Stimulated activated CD4-positive, alpha-beta T cell treated with anti-CD3 and anti-CD28 coated beads, Interleukin-4, amount 100 ng/mL, for 24 hours (primary cell): ENCODE measurements around the gene LSP1.

ENCODE experiments used
- DNase-seq: peaks from one replicate; pipeline ENCODE4 v3.0.0-alpha.2; 2020

Gene LSP1

DNA sequence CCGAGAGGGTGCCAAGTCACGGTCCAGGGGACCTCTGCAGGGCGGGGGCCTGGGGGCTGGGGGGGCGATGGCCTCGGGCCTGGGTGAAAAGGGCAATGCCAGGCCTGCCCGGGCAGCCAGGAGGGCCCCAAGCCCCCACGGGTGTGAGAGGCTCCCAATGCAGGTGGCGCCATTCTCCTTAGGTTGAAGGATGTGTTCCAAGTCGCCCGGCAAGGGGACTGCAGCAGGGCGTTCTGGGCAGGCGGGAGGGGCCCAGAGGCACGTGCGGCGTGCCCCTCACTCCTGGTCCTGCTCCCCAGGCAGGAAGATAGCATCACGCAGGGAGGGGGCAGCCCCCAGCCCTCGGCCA is 14.8 kb upstream of the LSP1 start:
- DNase-seq: no peak

DNA sequence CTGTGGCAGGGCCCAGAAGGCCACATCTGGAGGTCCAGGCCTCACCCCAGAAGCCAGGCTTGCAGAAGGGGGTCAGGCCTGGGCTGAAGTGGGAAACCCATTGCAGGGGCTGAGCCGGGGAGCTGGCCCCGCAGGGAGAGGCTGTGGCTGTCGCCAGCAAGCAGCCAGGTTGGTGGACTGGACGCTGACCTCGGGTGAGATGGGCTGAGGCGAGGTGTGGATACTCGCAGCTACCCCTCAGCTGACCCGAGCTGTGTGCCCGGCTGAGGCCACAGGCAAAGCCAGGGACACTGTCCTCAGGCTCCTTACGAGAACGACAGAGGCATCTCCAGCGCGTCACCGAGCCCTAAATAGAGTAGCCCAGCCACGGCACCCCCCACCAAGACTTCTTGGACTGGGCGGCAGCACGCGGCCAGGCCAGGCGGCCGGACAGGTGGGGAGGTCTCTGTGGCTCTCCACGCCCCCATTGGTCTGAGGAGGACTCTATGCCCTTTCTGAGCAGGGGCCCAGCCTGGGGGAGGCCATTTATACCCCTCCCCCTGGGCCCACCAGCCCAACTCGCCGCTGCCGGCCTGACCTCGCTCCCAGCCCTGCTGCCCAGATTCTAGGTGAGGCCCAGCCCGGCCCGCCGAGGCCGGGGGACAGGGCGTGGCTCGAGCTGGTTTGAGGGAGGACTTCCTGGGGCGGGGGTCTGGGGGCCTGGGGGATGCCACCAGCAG is 14.3 kb upstream of the LSP1 start, which contains the start of gene TNNI2:
TSS of gene TNNI2 (plus strand) at position 556 of the 719 bp plus-strand sequence. CDS start 716 bp downstream, outside the sequence.
- DNase-seq: no peak

DNA sequence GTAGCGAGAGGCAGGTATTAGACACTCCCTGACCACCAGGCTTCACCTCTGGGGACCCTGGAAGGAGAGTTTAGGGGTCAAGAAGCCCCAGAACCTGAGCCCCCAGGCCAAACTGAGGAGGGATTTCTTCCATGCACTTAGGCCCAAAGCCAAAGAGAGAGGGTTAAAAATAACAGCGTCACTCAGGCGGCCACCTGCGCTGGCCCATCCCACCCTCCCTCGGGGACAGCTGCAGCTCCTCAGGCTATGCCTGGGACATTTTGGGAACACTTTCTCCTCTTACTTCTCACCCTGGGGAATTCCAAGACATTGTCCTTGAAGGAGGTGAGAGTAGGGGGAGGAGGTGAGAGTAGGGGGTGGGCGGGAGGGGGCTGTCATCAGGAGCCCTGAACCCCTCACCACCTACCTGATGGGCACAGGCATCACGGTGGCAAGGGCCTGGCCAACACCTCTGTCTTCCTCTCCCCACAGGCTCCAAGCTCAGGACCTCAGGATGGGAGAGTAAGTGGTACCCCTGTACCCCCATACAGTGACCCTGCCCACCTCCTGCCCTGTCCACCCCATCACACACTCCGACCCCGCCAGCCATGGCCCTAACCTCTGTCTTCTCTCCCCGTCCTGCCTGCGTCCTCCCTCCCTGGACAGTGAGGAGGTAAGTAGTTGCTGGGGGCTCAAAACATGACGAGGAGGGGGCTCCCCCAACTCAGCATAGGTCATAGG is 13.5 kb upstream of the LSP1 start:
- no peak for DNase-seq

DNA sequence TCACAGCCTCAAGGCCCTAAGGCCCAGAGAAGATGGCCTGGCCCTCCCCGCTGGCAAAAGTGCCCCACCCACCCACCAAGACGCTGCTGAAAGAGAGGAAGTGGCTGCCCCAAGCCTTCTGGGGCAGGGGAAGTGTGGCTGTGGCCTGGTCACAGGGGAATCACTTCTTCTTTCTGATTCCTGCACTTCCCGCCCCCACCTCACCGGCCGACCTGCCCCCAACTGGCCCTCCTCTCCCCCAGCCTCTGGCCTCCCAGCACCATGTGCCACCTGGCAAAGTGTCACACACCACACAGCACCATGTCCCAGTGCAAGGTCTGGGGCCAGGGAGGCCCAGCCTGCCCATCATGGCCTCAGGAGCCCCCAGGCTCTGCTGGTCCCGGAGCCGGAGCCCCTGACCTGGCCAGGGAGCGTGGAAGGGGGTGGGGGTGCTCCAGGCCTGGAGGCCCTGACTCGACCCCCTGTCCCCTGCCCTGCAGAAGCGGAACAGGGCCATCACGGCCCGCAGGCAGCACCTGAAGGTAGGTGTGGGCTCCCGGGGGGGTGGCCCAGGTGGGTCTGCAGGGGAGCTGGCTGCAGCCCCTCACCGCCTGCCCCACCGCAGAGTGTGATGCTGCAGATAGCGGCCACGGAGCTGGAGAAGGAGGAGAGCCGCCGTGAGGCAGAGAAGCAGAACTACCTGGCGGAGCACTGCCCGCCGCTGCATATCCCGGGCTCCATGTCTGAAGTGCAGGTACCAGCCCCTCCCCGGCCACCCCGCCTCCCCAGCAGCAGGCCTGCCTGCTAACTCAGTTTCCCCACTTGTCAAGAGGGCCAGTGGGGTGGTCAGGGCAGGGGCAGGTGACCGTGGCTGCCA is 12.7 kb upstream of the LSP1 start:
- no peak for DNase-seq

DNA sequence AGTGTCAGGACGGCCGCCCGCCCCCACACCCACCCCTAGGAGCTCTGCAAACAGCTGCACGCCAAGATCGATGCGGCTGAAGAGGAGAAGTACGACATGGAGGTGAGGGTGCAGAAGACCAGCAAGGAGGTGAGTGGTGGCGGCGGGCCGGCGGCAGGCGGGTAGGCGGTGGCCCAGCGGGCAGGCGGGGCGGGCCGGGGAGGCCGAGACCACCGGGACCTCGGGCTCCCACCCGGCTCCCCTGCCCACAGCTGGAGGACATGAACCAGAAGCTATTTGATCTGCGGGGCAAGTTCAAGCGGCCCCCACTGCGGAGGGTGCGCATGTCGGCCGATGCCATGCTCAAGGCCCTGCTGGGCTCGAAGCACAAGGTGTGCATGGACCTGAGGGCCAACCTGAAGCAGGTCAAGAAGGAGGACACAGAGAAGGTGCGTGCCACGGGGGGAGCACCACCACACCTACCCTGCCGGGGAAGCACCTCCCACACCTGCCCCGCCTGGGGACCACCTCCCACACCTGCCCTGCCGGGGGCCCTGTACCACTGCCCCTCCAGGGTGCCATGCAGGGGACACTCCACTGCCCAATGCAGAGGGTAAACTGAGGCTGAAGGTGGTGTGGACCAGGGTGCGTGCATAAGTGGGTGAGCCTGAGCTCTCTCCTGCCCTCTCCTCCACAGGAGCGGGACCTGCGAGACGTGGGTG is 12.0 kb upstream of the LSP1 start:
- no peak for DNase-seq

DNA sequence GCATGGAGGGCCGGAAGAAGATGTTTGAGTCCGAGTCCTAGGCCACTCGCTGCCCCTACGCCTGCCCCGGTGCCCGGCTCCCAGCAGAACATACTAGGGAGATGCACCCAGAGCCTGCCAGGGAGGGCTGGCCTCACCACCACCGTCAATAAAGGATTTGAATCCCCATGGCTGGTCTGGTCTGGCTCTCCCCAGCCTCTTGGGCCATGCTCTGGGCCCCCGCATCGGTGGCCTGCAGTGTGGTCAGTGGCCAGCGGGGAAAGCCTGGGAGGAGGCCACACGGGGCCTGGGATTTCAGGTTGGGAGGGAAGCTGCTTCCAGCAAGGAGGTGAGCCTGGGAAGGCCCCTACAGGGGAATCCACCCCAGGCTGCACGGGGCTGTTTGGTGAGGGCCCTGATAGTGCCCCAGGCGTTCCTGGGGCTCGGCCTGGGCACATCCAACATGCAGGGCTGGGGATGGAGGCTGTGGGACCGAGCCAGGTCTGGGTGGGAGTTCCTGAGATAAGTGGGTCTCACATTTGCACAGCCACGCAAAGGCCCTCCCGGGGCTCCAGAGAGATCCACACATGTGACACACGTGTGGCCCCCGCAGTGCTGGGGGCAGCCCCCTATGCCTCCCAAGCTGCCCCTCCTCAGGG is 11.3 kb upstream of the LSP1 start:
- no peak for DNase-seq

DNA sequence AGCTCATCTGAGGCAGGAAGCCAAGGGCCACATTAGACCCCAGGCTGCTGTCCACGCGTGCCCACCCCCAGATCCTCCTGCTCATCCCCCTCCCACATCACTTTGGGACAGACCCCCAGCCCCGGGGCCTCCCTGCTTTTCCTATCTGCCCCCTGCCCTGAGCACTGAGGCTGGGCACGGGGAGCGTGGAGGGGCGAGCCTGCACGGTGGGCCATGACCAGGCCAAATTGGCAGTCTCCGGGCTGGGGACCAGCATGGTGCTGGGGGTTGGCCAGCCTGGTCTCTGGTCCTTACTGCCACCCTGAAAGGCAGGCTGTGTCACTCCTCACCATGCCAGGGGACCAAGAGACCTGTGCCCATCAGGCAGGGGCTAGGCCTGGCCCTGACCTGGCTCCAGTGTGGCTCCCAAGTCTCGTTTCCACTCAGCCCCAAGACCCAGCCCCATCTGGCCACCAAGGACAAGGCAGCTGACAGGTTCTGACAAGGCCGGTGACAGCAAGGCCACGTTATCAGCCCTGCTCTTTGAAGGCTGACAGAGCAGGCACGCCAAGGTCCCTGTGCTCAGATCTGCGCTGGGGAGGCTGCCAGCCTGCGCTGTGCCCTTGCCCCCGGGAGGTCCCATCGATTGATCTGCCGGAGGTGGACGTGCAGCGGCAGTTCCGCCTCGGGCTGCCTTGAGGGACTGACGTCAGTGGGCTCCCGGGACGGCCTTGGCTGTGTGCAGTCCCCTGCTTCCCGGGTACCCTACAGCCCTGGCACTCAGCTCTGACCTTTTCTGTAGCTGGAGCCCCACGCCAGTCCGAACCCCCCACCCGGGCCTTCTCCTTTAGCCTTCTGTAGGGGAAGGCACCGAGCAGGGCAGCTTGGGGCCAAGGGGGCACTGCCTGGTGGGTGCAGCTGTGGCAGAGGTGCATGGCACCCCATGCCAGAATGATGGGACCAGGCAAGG is 10.5 kb upstream of the LSP1 start:
- no peak for DNase-seq

DNA sequence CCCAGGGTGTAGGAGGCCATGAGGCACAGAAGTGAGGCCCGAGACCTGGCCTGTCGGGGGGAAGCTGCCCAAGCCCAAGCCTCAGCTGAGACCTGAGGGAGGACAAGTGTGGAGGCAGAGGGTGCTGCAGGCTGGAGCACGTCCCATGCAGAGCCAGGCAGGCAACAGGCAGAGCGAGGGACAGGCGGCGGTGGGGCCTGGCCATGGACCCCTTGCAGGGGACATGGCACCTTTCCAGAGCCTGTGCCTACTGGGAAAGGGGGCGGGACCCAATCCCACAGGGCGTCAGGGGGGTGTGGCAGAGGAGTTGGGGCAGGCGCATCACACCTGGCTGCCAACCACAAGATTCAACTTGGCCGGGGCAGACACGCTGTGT is 9.8 kb upstream of the LSP1 start:
- DNase-seq: no peak

DNA sequence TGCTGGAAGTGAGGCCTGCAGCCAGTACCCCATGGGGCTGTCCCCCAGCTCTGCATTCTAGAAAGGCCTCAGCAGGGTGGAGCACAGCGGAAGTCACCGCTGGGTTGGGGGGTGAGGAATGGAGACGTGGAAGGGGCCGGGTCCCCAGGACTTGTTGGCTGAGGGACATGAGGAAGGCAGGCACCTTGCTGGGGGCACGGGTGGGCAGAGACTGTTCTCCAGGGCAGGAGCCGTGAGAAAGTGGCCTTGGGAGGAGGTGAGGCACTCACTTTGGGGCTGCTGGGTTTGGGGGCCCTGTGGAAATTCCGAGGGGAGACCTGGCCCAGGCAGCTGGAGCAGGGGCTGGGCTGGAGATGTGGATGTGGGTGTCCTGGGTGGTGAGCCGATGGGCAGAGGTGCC is 9.1 kb upstream of the LSP1 start:
- DNase-seq: no peak

DNA sequence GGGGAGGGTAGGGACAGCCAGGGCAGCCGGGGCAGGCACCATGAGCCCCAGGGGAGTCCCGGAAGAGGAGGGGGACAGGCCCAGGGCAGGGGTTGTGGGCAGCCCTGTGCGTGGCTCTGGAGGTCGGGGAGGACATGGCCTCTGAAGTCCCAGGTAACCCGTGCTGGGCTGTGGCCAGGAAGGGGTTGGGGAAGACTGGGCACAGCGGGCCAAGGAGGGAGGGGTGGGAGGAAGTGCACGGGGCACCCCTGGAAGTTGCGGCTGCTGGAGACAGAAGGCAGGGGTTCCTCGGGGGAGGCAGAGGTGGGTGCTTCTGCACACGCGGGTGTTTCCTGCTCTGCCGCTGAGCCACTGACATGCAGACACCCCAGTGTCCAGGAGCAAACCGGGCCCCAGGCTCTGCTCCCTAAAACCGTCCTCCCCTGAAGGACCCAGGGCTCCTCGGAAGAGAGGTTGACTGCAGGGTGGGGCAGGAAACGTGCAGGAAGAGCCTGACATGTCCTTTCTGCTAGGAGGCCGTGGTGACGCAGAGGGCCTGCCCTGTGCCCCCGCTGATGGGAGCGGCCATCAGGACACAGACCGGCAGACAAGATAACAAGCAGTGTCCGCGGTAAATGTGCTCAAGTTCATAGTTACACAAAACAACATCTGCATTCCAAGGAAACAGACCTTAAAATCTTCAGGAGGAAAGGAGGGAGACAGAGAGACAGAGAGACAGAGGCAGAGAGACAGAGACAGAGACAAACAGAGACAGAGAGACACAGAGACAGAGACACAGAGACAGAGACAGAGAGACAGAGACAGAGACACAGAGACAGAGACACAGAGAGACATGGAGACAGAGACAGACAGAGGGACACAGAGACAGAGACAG is 8.4 kb upstream of the LSP1 start:
- peak; percentile 41 for DNase-seq

DNA sequence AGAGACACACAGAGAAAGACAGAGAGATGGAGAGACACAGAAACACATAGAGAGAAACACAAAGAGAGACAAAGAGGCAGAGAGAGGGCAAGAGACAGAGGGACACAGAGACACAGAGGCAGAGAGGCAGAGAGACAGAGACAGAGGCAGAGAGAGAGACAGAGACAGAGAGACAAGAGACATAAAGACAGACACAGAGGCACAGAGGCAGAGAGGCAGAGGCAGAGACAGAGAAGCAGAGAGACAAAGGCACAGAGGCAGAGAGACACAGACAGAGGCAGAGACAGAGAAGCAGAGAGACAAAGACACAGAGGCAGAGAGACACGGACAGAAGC is 7.8 kb upstream of the LSP1 start:
- no peak for DNase-seq

DNA sequence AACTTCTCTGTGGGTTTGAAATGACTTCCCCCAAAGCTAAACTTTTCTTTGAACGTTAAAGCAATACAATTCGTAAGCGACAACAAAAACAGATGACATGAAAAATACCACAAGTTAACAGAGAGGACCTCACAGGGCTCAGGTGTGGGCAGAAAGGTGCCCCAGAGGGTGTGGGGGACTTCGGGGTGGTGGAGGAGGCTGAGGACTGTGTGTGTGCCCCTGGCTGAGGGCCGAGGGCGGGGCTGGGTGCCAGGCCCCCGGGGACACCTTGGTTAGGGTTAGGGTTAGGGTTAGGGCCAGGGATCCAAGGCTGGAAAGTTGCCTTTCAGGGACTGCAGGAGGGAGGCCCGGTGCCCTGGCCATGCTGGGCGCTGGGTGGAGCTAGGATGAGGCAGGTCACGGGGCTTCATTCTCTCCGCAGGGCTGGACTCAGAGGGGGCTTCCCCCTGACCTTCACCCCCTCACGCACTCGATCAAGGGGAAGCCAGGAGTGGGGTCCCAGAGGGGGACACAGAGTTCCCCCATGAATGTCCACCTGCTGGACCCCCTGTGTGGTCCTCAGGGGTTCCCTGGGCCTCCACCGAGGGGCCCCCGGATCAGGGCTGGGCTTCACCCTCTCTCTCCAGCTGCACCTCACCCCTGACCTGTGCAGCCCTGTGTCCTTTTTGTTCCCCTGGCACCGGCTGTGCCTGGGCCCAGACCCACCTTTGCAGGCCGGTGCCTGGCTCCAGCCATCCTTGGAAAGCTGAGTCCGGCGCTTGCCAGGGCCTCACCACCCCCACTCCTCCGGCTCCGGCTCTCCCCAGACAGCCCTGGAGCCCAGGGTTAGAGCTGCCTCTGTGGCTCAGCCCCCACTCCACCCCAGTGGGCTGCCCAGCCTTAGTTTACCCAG is 7.1 kb upstream of the LSP1 start:
- DNase-seq: no peak

DNA sequence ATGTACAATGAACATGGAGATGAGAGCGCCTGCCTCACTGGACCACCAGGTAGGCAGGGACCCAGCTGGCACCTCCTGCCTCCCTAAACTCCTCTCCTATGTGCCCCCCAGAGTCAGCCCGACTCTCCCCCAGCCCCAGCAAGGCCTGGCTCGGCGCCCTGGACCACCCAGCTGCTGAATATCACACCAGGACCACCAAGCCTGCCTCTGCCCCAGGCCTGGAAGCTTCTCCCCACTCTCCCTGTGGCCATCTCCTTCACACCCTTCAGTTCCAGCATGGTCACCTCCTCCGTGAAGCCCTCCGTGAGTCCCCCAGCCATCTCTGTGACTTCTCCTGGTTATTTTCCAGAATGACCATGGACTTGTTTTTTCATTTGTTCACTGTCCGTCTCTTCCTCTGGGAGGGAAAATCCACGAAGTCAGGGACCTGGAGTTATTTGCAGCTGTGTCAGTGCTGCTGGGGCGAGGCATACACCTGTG is 6.4 kb upstream of the LSP1 start:
- no peak for DNase-seq

DNA sequence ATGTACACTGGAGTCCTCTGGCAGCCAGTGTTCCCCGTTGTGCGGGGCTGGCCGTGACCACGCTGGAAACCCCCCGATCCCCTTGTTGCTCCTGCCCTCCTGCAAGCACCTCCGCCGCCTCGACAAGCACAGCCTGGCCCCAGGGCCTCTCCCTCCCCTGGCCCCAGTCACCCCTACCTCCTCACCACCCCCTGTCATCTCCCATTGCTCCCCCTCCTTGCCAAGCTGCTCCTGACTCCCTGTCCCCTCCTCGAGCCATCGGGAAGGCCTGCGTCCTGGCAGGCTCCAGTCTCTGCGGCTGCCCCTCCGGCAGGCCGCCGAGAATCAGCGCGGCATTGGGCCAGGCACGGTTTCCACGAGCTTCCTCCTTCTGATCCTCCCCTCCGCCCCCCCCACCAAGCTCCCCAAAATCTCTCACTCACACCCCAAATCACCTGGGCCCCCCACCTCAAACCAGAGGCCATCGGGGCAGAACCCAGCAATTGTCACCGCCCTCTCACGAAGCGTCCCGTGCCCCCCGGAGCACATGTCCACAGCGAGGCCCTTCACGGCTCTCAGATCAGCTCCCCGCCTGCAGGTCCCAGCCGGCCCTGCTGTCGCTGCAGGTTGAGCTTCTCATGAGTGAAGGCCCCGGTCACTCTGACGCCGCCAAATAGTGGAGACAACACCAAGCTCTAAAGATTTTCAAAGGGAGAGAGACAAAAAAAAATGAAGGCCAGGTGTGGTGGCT is 5.7 kb upstream of the LSP1 start:
- DNase-seq: no peak

DNA sequence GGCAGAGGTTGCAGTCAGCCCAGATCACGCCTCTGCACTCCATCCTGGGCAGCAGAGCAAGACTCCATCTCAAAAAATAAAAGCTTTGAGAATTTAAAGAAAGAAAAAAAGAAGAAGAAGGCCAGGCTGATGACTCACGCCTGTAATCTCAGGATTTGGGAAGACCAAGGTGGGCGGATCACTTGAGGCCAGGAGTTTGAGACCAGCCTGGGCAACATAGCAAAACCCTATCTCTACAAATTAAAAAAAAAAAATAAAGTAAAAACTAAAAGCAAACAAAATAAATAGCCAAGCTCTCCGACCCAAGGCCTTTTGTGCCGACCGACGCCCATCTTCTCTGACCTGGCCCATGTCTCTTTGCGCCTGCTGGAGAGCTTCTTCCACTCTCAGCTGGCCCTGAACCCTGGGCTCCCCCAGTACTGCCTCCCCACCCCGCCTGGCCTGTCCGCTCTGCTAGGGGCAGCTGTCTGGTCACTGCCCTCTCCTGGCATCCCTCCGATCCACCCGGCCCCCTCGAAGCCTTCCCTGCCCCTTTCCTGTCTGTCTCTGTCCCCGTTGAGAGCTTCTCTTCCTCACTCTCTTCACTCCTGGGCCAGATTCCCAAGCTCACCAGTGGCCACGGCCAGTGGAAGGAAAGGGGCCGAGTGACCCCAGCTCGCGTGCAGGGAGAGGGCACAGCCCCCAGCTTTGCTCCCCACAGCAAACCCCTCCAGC is 4.8 kb upstream of the LSP1 start:
- DNase-seq: no peak

DNA sequence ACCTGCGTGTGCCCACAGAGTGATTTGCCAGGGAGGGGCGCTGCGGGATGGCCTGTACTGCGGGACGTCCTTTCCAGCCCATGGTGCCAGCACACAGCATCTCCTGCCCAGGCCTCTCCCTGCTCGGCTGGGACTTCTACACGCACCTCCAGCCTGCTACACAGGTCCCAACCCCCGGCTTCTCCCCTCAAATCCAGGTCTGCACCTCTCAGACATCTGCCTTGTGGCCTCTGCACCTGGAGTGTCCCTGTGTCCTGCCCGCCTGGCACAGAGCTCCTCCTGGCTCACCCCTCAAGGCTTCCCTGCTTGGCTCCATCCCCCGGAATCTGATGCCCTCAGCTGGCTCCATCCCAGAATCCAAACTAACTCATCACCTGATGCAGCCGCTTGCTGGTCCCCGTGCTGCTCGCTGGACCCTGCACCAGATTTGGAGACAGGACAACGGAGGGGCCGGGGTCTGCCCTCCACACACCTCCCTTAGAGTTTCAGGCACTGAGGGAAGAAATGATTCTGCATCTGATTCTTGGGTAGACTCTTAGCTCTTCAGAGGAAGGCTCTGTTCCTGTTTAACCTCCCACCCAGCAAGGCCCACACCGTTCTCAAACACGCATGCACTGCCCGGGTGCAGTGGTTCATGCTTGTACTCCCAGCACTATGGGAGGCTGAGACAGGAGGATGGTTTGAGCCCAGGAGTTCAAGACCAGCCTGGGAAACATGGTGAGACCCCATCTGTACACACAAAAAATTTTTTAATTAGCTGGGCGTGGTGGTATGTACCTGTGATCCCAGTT is 4.0 kb upstream of the LSP1 start:
- no peak for DNase-seq
